Activated CD4-positive, alpha-beta T cell treated with anti-CD3 and anti-CD28 coated beads, Interleukin-2, amount 50 U/mL, for 48 hours (primary cell): ENCODE data around the gene GRAMD1A.
"Not testable (repeated sequence)": the region's sequence is repeated elsewhere in the genome, so short reads cannot be mapped to it uniquely, and the experiment has no call there.

Experiments used
- DNase-seq, 2 experiments: peaks; one replicate each; pipeline ENCODE4 v3.0.0-alpha.2; 2020

The GRAMD1A gene

DNA sequence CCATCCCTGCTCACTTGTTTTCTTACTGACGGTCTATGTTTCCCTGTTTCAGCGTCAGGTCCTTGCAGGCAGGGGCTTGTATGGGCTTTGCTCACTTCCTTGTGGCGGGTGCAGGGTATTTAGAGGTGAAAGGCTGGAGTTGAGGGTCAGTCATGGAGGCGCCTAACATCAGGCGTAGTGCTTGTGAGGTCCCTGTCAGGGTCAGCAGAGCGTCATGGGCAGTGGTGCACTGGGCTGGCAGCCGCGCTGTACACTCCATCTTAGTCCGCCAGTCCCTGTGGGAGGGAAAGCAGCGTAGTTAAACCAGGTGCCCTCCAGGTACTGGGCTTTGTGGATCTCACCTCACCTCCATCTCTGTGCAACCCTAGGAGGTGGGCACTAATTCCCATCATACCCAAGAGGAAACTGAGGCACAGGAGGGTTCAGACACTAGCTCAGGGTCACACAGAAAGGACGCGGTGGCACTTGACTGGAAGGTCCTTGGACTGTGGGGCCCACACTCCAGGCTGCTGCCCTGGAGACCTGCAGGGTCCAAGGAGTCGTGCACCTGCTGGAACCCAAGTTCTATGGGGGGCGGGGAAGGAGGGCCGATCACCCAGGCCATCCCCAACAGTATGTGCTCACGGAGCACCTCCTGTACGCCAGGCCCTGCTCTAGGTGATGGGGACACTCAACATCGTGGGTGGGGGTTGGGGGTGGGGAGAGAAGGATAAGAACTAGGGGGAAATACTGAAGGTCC lies 4.6 kb downstream of the GRAMD1A start:
- no peak for DNase-seq

DNA sequence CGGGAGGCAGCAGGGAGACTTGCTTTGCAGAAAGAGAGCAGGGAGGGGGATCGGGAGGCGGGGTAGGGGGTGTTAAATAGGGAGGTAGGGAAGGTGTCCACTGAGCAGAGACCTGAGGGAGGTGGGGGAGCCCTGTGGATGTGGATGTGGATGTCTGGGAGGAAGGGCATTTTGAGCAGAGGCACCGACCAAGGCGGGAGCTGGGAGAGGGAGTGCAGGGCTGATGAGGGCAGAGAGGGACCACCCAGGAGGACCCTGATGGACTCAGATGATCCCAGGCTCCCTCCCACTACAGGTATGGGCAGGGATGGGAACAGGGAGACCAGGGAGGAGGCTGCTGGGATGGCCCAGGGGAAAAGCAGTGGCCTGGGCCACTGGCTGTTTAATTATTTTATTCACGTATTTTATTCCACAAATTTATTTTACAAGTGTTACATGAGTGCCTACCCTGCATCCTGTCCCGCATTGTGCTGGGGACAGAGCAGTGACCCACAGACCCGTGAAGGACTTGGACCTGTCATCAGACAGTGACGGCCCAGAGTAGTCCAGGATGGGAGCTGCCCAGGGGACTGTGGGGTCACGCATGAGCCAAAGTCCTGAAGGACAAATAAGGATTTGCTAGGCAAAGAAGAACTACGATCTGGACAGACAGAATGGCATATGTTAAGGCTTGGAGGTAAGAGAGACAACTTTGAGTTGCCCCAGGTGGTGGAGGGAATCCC lies 5.3 kb downstream of the GRAMD1A start:
- DNase-seq, result no peak

DNA sequence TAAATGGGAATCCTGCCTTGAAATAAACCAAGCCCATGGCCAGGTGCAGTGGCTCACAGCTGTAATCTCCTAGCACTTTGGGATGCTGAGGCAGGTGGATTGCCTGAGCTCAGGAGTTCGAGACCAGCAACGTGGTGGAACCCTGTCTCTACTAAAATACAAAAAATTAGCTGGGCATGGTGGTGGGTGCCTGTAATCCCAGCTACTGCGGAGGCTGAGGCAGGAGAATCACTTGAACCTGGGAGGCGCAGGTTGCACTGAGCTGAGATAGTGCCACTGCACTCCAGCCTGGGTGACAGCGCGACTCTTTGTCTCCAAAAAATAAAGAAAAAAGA lies 5.9 kb downstream of the GRAMD1A start:
- DNase-seq, result not testable (repeated sequence)

DNA sequence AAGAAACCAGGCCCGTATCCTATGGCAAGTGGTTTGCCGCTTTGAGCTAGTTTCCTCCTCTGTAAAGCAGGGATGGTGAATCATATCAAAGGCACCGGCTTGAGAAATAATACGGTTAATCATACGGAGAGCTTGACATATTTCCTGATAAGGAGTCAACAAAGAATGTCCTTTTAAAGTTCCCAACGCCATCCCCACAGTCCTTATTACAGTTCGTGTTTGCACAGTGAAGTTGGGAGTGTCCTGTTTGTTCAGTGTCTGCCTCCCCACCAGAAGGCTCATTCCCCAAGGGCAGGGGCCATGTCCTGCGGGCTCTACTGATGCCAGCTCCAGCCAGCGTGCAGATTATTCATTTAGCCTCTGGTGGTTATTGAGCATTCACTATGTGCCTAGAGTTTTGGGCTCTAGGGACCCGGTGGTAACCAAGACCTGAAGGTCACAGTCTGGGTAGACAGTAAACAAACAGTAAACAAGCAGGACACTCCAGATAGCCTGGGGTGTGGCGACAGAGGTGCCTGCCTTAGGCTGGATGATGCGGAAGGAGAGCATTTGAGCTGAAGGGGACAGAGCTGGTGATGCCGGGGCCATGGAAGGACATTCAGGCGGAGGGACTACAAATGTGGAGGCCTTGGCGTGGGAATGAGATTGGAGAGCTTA lies 6.3 kb downstream of the GRAMD1A start:
- no peak for DNase-seq

DNA sequence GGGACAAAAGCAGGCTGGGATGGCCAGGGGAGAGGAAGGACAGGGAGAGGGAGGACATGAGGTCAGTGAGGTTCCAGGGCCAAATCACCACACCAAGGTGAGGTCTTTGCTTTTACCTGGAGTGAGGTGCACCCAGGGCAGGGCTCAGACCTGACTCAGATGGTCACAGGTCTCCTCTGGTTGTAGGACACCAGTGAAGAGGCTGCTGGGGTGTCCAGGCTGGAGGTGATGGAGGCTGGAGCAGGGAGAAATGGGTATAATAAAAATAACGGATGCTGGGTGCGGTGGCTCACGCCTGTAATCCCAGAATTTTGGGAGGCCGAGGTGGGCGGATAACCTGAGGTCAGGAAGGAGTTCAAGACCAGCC lies 6.9 kb downstream of the GRAMD1A start:
- DNase-seq, result no peak

DNA sequence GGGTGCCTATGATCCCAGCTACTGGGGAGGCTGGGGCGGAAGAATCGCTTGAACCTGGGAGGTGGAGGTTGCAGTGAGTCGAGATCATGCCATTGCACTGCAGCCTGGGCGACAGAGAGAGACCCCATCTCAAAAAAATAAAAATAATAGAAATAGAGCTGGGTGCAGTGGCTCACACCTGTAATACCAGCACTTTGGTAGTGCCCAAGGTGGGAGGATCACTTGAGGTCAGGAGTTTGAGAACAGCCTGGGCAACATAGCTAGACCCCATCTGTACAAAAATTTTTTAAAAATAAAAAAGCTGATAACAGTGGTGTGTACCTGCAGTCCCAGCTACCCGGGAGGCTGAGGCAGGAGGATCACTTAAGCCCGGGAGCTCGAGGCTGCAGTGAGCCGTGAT lies 7.3 kb downstream of the GRAMD1A start:
- not testable (repeated sequence) for DNase-seq

DNA sequence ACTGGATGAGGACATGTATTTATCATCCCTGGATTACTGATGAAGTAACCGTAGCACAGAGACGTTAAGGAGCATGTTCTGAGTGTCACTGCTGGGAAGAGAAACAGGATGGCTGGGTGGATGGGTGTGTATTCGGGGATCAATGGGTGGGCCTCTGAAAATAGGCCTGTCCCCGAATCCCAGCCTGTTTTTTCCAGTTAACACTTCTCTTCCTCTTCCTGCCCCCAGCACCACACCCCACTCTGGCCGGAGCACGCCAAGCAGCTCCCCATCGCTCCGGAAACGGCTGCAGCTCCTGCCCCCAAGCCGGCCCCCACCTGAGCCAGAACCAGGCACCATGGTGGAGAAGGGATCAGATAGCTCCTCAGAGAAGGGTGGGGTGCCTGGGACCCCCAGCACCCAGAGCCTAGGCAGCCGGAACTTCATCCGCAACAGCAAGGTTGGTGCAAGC lies 8.8 kb downstream of the GRAMD1A start:
- DNase-seq, result no peak

DNA sequence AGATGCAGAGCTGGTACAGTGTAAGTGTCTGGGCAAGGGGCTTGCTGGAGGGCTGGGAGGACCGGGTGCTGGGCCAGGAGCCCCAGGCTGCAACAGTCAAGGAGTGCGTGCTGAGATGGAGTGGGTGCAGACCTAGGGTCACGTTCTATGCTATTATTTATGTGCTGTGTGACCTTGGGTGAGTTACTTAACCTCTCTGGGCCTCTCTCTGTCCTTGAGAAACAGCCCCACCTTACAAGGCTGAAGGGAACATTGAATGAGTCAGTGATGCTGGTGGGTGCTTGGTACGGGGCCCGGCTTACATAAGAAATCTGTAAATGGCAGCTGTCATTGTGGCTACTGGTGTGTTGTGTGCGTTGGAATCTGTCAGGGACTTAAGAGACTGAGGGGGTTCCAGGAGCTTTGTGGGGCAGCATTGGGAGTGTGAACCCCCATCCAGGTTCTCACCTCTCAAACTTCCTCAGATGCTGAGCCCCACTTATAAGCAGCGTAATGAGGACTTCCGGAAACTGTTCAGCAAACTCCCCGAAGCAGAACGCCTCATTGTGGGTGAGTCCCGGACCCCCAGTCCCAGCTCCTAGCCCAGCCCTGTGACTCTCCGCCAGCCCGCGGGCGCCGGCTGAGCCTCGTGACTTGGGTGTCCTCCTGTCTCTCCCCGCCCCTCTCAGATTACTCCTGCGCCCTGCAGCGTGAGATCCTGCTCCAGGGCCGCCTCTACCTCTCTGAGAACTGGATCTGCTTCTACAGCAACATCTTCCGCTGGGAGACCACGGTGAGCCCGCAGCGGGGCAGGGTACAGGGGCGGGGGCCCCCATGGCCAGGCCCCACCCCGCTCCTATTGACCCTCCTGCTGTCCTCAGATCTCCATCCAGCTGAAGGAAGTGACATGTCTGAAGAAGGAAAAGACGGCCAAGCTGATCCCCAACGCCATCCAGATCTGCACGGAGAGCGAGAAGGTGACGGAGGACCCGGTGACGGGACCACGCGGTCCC lies 9.6 kb downstream of the GRAMD1A start:
- no peak for DNase-seq

DNA sequence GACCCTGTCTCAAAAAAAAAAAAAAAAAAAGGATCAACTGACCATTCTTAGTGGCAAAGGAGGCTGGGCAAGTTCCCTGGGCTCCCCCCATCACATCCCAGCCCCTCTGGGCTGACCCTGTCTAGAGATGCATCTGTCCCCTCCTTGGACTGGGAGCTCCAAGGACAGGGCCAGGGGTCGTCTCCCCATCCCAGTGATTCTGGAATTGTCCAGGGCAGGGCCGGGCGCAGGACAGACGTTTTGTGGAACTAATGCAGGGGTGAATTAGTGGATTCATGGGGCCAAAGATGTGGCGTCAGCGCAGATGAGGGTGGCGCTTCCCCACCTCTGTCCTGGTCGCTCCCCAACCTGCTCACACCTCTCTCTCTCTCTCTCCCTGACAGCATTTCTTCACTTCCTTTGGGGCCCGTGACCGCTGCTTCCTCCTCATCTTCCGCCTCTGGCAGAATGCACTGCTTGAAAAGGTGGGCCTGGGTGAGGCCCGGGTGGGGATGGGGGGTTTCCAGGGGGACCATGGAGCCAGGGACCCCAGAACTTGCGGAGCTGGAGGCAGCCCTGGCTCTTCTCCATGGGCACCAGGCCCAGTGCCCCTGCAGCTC lies 11.1 kb downstream of the GRAMD1A start:
- DNase-seq, result no peak

DNA sequence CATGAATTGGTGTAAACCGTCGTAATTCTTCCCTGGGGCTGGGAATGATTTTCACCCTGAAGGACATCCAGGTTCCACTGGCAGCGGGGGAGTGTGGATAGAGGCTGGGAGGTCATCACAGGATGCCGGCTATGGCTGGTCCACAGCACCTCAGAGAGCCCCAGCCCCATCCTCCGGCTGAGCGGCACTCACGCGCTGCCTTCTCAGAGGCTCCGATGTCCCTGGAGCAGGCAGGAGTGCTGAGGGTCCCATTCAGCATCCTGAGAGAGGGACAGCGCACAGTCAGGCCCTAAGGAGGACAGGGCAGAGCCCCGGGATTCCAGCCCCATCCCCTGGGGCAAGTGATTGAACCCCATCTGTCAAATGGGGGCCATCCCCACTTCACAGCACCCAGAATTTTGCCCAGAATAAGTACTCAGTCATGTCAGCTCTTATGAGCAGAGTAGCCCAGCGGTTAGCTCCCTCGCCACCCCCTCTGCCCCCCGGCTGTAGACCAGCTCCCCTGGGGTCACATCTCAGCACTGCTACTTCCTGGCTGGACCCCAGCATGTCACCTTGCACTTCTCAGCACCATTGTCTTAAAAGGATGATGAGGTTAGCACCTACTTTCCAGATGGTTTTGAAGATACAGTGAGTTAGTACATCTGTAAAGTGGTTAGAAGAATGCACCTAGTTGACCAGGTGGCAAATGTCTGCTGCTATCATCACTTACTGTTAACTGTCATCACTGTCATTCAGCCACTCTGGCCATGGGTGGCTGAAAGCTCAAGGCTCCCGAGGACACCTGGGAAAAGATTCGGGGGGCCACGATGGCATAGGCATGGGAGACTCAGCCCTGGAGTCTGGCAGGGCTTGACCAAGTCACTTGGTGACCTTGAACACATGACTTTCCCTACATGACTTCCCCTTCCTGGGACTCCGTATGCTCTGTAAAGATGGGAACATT lies 11.9 kb downstream of the GRAMD1A start:
- no peak for DNase-seq

DNA sequence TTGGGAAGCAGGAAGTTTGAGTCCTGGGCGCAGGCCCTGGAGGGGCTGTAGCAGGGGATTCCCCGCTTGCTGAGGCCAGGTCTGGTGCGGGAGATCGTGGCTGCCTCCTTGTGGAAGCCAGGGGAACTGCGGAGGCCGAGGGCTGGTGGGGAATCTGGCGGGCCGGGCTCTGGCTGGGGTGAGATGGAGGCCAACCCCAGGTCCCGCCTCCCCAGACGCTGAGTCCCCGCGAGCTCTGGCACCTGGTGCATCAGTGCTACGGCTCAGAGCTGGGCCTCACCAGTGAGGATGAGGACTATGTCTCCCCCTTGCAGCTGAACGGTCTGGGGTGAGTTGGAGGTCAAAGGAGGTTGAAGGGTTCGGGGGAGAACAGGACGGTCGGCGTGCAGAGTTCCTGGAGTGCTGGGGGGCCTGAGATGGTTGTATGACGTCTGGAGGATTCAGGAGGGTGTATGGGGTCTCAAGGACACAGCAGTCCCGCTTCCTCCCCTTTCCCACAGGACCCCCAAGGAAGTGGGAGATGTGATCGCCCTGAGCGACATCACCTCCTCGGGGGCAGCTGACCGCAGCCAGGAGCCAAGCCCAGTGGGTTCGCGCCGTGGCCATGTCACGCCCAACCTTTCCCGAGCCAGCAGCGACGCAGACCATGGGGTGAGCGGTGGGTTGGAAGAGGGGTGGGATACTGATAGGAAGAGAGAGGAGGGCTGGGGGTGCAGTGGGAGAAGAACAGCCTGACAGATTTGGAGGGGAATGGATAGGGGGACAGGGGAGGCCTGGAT lies 13.1 kb downstream of the GRAMD1A start:
- peak; percentile 85 to 87 for DNase-seq

DNA sequence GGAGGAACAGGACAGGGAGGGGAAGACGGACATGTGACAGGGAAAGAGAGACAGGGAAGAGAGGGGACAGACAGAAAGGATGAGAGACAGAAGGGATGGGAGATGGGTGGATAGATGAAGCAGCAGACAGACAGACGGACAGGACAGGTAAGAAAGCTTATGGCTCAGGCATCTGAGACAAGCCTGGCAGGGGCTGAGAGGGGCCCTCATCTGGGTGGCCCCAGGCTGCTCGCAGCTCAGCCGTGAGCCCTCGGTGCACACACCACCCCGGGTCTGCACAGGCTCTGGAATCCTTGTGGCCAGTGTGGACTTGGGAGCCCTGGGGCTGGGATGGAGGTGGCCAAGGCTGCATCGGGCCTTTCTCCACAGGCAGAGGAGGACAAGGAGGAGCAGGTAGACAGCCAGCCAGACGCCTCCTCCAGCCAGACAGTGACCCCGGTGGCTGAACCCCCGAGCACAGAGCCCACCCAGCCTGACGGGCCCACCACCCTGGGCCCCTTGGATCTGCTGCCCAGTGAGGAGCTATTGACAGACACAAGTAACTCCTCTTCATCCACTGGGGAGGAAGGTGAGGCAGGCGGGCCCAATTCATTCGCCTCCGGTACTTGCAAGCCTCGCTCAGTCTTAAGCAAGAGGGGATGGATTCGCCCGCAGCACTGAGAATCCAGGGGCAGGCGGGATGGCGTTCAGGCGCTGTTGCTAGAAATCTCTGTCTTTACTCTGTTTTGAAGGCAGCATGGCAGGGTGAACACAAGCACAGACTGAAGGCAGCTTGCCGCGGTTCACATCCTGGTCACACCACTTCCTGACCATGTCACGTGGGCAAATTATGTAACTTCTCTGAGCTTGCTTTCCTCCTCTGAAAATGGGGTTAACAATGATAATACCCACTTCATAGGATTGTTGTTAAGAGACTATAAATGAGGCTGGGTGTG lies 14.0 kb downstream of the GRAMD1A start:
- no peak for DNase-seq

DNA sequence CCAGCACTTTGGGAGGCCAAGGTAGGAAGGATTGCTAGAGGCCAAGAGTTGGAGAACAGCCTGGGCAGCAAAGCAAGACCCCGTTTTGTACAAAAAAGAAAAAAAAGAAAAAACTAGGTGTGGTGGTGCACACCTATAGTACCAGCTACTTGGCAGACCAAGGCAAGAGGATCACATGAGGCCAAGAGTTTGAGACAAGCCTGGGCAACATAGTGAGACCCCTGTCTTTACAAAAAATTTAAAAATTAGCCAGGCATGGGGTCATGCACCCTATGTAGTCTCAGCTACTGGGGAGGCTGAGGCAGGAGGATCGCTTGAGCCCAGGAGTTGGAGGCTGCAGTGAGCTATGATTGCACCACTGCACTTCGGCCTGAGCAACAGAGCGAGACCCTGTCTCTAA lies 14.7 kb downstream of the GRAMD1A start:
- not testable (repeated sequence) for DNase-seq

DNA sequence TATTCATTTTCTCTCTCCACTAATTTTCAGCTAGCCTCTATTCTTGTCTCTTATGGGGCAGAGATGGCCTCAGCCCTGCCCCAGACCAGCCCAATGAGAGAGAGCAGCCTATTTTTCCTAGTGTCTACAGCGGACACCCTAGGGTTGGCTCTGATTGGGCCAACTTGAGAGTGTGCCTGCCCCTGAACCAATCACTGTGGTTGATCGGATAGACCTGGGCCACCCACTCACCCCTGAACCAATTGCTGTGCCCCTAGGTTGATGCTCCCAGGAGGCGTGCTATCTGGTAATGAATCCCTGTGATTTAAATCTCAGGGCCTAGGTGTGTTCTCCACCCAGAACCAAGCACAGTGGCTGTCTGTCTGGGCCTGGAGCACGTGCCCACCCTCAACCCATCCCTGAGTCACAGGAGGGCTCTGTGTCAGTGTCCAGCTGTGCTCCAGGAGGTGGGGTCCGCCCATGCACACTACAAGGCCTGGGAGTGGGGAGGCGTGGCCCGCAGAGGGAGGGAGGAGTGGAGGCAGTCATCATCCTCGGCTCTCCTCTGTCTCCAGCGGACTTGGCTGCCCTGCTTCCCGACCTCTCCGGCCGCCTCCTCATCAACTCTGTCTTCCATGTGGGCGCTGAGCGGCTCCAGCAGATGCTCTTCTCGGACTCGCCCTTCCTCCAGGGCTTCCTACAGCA lies 15.3 kb downstream of the GRAMD1A start:
- no peak for DNase-seq

DNA sequence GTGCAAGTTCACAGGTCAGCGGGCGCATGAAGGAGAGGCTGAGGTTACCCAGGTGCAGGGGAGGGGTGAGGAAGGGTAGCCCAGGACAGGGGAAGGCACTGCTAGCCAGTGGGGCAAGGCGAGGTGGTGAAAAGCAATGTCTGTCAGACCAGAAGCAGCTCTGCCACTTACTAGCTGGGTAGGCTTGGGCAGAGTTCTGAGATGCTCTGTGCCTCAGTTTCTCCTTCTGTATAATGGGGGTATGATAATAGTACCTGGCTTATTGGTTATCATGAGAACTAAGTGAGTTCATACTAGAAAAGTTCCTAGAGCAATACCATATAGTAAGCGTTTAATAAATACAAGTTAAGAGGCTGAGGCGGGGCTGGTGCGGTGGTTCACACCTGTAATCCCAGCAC lies 15.8 kb downstream of the GRAMD1A start:
- DNase-seq, result no peak

DNA sequence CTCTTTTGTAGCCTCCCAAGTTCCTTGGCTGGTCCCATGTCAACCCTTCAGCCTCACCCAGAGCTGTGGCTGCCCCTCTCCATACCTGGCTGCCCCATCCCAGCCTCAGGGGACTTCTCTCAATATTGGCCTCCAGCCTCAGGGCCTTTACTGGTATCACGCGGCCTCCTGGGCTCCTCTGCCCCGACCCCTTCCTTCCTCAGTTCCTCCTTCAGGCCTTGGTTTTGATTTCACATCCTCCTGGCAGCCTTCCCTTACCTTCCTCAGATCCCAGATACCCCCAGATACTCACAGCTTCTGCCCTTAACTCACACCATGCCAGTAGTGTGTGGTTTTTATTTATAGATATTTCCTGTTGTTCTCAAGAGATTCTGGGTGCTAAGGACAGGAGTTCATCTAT lies 17.4 kb downstream of the GRAMD1A start:
- no peak for DNase-seq

DNA sequence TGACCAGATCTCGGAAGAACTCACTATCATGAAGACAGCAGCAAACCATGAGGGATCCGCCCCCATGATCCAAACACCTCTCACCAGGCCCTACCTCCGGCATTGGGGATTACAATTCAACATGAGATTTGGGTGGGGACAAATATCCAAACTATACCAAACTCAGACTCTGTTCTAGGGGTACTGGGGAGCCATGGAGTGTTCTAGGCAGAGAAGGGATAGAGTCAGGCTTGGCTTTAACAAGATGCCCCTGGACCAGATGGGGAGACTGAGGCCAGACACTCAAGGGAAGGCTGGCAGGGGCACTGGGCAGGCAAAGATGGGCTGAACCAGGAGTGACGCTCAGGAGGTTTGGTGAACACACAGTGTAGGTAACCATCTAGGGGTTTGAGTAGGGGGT lies 18.3 kb downstream of the GRAMD1A start:
- no peak for DNase-seq

DNA sequence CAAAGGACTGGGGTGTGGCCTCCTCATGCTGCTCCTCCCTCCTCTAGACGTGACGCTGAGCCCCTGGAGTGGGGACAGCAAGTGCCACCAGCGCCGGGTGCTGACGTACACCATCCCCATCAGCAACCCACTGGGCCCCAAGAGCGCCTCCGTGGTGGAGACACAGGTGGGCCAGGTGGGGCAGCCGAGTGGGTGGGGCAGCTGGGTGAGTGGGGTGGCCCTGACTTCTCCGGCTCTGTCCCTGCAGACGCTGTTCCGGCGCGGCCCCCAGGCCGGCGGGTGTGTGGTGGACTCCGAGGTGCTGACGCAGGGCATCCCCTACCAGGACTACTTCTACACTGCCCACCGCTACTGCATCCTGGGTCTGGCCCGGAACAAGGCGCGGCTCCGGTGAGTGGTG lies 19.0 kb downstream of the GRAMD1A start:
- no peak for DNase-seq

DNA sequence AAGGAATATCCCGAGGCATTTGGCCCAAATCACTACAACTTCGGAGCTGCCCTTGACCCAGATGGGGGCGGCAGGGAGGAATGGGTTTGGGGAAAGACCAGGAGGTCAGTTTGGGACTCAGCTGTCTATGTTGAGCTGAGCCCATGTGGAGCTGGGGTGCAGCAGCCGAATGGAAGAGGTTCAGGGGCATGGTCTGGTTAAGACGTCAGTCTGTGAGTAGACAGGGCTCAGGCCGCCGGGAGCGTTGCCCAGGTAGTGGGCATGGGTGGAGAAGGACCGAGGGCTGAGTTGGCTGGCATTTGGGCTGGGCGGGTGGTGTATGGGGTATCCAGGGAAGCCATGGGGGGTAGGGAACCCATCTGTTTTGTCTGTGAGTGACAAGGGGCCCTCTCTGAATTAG lies 20.9 kb downstream of the GRAMD1A start:
- DNase-seq, result no peak
